Activated CD4-positive, alpha-beta T cell treated with anti-CD3 and anti-CD28 coated beads, Interleukin-2, amount 50 U/mL, for 1 hour (primary cell): ENCODE measurements around the gene PAK3.

Source experiments
- DNase-seq: peaks from one replicate; pipeline ENCODE4 v3.0.0-alpha.2; 2020

The PAK3 gene

DNA sequence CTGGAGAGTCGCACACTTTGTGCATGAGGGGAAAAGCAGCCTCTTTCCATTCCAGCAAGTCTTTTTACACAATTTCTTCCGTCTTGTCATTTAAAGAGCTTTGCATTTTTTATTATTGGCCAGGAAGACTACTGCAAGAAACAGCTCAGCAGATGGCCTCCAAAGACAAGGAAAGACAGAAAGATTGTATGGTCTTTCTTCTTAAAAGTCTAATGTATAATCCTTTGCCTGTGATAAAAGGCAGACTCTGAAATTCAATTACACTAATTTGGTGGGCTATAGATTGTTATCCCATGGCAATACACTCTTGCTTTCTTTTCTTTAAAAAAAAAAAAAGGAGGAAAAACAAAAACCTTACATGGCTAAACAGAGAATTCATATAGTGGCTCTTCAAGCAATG is 168.4 kb downstream of the PAK3 start:
- DNase-seq, result no peak

DNA sequence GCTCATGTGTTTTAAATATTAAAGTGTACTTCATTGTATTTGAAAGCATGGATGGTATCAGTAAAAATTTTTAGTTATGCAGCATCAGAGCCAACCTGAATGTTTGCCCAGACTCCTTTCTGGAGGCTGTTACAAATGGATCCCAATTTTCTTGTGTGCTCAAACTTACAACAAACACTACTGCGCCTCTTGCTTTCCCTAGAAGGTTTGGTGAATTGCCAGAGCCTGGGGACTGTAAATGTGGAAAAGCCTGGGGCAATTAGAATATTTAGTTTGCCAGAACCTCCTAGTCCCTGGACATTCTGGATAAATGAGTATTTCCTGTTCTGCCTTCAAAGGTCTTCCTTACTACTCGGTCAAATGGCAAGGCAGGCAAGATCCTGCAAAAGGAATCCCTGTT is 169.5 kb downstream of the PAK3 start:
- no peak for DNase-seq

DNA sequence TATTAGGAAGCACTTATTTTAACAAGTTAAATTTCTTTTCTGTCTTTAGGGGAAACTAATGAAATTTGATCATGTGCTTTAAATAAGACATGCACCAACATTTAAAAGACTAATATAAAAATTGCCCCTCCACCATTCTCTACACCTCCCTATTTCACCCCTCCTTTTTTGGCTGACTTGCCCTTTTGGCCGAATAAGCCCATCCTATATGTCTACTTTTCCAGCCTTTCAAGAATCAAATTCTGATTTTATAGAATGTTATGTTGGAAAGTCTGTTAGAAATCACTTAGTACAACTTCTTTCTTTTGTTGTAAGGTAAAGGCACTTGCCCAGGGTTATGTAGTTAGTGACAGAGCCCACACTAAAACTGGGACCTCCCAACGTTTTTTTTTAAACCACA is 172.5 kb downstream of the PAK3 start:
- no peak for DNase-seq

DNA sequence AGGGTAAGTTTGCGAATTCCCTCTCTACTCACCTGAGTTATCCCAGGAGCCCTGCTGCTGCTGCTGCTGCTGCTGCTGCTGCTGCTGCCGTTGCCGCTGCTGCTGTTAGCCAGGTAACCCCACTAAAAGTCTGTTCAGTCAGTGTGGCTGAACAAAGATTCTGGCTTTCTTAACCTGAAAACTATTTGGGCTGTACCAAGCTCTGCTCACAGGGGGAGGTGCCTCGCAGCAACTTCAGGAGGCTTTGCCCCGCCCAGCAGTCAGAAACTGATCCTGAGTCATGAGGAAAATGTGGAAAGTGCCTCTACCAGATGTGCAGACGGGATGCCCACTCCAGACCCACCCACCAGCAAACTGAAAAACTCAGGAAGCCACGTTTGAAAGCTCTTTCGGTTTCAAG is 174.3 kb downstream of the PAK3 start, which contains the start of gene CAPN6:
Gene CAPN6, minus strand, starts transcription at position 145 of the 400 bp plus-strand sequence. CDS start 6,547 bp downstream, outside the sequence.
- no peak for DNase-seq
